GM11168 (cell line): ENCODE results near the gene CDH13.

Source experiments
- in situ Hi-C: fragments of 300-500 bp; cut with MboI; formaldehyde crosslinking; loops from one replicate; pipeline ENCODE4 v1.12.0; 2022; ENCODE audit warnings: low sequenced_read_pairs; ENCODE audit not compliant: unreplicated experiment

Gene CDH13

DNA sequence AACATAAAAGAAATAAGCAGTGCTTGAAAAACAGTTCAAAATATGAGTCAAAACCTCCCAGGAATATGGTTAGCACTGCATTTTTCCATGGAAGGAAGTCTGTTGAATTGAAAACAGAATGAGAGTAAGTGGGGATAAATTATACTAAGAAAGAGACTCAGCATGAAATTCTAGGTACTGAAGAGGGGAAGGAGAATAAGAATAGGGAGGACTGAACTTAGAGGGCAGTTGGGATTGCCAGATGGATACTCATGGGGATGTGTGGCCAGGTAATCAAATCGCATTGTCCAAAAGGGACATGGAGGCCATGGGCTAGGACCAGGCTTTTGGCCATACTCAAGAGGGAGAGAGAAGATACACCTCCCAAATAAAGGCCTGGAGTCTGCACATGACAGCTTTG is 247.9 kb downstream of the CDH13 start:
- in situ Hi-C loops: no loop called here

DNA sequence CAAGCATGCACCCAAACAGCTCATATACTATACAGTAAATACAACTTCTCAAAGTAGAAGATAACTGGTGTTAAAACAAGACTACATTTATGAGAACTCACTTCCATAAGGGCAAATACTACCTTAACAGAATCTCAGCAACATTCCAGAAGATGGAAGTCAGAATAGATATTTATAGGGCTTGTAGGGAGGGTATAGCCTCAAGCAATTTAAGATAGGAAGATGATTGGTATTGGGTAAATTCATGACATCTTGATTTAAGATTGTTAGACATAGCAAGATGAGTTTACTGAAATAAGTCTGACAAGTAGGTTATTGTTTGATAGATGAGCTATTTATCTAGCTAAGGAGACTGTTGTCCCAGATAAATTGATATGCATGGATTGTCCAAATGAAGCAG is 250.2 kb downstream of the CDH13 start:
- in situ Hi-C loops: no loop called here

DNA sequence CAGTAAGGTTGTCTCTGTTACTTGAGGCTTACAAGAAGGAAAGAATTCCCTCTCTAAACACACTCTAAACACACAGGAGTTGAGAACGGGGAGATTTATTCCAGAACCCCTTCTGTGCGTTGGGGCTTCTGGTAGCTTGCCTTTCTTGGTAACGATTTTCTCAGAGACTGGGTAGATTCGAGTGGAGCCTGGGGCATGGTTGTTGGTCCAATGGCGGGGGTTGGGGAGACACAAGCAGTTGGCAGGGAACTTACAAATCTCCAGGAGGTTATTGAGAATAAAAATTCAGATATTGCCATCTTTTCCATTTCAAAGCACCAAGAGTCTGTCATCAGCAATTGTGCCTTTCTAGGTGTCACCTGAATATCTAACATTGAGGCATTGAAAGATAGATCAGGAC is 251.7 kb downstream of the CDH13 start:
- in situ Hi-C loops: no loop called here

DNA sequence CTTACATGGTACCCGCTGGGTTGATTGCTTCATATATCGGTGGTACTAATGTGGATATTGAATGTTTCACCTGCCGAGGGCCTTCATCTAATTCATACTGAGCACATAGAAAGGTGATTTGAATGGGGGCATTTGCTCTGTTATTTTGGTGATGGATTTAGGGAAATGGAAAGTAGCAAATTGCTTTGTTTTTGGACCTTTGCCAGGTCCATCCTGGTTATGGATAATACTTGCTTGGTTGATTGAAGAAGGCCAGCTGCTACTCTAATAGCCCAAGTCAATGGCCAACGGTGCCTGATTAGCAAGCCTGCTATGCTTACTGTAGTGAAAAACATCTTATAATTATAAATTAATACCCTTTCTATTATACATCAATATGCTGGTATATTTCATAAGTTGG is 253.6 kb downstream of the CDH13 start:
- in situ Hi-C loops: no loop called here

DNA sequence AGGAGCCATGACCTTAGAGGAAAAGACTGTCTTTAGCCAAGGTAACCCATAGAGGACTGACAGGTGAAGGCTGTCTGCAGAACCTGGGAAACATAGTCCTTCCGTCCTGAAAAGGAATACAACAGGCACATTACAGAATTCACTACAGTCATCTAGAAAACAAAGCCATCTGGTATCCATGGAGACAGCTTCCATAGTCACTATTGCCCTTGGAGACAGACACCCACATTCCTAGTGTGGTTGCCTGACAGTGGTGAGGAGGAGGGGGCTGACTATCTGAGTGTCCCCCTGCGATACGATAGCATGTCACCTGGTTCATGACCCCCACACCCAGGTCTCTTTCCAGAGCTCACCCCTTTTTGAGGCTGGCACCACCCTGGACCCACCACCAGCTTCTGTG is 254.7 kb downstream of the CDH13 start:
- in situ Hi-C loops: no loop called here

DNA sequence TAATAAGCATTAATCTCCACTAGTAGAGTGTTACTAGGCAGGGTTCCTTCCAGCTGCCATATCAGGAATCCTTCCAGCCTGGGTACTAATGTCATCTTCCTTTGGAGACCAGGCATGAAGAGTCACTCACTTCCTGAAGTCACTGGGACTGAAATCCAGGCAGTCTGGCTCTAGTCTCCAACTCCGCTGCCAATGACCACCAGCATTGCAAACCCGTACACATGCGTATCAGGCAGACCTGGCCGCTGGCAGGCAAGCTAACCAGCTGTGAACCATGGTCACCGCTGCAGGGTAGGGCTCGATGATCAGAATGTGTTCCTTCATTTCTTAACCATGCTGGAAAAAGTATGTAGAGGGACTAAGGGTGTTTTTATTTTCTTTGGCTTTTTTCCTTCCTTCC is 255.5 kb downstream of the CDH13 start:
- in situ Hi-C loops: no loop called here

DNA sequence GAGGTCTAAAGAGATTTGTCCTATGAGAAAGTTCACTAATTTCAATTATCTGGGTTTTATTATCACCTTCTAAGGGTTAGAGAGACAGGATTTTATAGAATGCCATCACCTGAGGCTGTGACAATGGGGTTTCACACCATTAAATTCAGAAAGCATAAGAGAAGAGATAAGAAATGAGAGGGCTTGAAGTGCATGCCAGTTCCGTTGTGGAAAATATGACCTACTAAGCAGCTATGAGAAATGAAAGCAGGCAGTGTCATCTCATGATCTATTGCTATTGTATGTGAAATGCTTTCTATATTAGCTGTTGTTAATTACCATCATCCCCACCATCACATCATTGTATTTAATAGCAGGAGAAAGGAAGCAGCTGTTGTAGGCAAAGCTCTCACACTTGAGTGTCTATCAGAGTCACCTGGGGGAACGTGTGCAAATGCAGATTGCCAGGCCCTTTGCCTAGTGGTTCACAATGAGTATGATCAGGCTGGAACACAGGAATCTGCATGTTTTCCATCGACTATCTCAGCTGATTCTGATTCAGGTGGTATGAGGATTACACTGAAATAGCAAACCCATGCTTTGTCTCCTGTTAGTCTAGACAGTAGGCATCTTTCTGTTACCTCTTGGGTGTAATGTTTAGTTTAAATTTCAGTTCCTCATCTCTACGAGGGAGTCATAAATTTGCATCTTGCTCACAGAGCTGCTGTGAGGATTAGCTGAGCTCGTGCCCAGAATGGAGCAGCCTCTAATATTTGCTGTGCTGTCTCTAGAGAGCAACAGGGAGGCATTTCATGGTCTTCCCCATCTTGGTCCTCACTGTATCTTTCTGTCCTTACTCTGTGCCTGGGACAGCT is 256.4 kb downstream of the CDH13 start:
- in situ Hi-C loops: no loop called here

DNA sequence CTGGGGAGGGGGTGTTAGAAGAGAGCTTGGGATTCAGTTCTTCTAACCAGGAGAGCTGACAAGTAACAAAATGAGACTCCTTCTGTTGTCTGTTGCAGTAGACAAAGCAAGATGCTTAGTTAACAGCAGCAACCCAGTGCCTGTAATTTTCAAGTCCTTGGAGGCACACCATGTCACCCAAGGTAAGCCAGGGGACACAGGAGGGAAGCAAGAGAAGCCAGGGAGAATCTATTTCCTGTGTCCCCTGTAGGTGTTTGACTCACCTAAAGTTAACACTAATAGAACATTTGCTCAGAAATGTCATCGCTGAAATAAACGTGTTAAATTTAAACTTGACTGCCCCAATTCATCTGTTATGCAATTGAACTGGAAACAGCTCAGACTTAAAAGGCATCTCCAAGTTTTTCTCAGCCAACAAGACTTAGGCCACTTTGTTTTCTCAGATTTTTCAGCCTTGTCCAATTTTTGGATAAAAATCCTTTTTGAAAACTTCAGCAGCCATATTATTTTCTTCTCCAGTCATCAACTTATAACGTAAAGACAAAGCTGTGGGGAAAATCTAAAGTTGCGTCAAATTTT is 257.6 kb downstream of the CDH13 start:
- in situ Hi-C loops: no loop called here

DNA sequence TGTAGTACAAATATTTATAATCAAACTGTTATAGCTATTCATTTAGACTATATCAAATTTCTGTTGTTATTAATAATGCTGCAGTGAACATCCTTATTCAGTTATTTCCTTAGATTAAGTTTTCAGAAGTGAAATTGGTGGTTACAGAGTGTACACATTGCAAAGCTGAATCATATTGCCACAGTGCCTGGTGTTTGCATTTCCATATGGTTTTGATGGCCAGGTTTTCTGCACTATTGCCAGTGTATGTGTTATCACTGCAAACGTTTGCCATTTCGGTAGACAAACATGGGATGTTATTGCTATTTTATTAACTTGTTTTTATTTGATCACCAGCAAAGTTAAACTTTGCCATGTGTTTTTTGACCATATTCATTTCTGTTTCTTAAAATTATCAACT is 259.4 kb downstream of the CDH13 start:
- in situ Hi-C loops: no loop called here

DNA sequence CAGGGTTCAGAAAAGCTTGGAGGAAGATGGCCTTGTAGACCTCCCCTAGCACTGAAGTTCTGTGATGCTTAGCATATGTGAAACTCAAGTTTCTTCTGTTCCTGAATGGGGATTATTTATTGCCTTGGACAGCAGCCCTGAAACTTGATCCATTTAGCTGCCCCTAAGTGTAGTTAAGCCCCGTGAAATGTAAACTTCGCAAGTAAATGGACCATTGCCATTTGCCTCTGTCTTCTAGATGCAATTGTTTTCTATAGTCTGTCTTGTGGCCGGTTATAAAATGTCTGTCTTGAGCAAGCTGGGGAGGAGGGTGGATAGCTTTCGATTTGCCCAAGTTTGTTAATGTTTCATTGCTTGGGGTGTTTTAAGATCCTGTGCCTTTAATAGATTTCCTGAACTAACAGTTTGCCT is 261.8 kb downstream of the CDH13 start:
- in situ Hi-C loops: no loop called here

DNA sequence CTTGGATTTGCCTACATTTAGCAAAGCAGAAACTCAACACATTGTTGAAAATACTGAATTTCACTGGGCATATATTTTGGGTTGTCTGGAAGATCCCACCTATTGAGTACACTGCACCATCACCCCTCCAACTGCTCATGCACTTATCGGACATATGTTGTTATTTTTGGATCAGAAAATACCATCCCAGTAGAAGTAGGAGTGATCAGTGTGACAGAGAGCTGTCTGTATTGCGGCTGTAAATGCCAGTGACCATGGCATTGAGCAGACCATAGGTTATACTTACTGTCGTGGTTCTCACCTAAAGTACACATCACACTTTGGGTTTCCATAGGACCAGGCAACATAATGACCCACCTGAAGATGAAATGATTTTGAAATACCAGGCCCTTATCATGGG is 264.7 kb downstream of the CDH13 start:
- in situ Hi-C loops: no loop called here

DNA sequence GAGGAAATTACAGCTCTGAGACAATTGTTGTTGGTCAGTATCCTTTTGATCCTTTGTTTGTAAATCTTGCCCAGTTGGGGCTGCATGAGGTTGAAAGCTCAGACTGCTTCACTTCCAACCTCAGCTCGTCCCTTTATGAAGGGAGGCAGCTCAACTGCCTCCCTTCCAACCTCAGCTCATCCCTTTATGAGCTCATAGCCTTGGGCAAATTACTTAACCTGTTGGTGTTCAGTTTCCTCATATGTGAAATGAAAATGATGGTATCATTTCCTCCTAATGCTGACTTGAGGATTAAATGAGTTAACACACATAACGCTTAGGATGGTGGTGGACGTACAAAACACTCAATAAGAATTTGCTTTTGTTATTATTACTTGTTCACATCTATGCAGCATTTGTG is 265.1 kb downstream of the CDH13 start:
- in situ Hi-C loops: no loop called here

DNA sequence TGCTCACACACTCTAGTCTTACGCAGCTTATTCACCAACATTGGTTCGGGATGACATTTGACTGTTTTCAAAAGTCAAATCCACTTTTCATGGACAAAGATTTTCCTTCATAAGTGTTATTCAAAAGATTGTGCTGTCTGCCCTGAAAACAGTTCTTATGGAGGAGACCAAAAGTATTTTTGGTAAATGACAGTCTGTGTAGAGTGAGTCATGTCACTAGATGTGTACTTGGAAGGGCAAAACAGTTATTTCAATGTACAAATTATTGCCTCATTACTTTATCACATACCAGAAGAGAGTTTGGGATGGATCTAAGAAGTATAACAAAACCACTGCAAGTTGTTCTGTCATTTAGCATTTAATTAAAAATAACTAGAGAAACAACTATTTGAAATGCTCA is 265.6 kb downstream of the CDH13 start:
- in situ Hi-C loops: no loop called here

DNA sequence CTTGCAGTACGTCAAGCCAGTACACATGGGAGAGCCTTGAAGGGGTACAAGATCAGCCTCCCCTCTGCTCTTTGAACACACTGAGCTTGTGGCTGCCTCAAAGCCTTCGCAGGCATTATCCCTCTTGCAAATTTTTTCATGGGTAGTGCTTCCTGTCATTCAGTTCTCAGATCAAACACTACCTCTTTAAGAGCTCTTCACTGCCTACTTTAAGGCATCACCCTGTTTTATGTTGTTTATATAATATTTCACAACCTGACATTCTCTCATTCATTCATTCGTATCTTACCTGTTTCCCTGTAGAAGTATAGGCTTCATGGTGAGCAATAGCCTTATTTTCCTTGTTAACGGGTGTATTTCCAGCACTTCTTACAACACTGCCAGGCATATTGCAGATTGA is 269.1 kb downstream of the CDH13 start:
- in situ Hi-C loops: no loop called here

DNA sequence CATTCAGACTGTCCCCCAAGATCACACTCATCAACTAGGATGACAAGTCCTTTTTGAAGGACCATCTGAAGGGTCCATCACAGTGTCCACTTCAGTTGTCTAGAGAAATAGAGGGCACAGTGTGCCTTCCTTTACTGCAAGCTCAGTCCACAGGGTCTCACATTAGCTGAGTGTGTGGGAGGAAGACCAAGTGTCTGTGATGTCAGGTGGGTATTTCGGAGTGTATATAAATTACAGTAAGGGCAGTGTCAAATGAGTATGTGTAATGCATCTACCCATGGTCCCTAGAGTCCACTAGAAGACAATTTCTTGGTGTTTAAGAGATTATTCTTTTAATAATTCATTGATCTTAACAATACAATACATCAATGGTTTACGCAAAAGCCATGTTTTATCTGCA is 272.2 kb downstream of the CDH13 start:
- in situ Hi-C loops: no loop called here

DNA sequence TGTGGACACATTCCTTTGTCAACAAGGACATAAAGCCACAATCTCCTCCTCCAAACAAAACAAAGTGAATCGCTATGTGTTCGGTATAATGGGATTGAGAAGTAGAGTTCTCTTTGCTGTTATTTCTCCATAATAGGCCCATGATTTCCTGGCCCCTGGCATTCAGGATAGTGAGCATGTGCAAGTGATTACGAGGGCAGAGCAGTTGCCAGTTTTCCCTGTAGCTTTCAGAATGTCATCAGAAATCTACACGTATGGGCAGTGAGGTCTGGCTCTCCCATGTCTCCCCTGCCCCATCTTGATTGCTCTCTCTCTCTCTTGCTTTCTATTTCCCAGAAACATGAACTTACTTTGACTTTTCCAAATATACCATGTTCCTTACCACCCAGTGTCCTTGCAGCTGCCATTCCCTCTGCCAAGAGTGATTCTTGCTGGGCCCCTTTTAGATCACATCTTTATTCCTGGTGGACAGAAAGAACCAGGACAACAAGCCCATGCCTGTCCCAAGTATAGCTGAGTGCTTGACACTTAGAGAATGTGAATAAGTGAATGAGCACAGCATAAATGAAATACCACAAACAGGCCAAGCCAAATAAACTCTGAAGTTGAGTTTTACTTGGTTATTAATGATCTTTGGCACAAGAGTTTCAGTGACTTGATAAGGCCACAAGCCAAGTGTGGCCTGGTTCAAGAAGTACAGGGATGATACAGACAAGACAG is 273.1 kb downstream of the CDH13 start:
- in situ Hi-C loops: no loop called here

DNA sequence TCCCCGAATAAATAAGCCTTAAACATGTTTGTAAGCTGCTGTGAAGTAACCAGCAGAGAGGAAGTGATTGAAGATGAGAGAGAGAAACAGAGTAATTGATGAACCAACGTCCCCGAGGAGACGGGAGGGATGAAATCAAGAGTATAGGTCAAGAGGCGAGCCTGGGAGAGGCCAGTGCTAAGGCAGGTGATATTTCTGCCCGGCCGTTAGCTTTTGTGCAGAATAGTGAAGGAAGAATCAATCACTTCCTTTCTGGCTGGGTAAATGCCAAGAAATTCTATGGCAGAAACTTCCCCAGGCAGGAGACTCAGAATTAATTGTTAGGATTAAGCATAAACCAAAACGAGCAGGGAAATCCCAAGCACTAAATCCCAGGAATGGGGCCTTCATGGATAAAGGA is 273.8 kb downstream of the CDH13 start:
- in situ Hi-C loops: no loop called here

DNA sequence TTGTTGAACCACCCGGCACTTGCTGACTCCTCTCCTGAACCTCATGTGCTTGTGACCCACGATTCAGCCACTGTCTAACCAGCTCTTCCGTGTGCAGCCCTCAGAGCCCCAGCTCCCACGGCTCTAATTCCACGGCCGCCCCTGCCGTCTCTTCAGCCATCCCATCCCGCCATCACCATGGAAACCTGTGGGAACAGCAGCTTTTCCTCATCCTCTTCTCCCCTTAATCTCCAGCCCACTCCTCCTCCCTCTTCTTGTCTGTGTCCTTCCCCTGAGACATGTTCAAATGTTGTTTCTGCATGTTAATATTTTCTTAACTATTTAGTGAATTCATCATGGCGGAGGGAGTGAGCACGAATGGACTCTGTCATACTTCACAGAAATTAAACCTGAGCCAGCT is 285.2 kb downstream of the CDH13 start:
- in situ Hi-C loops: no loop called here

DNA sequence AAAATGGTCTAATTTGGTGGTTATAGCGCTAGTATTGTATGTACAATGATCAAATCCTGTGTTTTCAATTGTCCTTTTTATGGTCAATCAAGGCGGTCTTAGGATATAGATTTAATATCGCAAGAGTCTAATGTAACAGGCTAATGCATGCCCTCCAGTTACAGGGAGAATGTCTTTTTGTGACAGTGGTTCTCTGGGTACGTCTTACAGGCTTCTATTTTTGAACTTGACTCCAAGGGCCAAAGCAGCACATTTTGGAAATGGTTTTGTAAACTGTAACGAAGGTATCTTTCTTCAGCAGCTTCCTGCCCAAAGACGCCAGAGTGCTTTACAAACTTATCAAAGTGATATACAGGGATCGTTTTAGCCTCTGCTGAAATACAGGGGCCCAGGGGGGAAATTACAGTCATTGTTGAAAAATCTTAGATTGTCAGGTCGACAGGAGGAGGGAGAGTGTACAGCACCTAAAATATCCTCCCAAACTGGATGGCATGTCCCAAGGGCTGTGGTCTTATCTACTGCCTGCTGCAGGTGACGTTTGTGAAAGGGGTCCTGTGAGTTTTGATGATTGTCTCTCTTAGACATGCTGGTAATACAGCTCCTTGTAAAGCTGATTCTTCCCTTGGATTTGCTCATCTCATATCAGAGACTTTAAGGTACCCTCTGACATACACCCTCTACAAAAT is 288.5 kb downstream of the CDH13 start:
- in situ Hi-C loops: no loop called here

DNA sequence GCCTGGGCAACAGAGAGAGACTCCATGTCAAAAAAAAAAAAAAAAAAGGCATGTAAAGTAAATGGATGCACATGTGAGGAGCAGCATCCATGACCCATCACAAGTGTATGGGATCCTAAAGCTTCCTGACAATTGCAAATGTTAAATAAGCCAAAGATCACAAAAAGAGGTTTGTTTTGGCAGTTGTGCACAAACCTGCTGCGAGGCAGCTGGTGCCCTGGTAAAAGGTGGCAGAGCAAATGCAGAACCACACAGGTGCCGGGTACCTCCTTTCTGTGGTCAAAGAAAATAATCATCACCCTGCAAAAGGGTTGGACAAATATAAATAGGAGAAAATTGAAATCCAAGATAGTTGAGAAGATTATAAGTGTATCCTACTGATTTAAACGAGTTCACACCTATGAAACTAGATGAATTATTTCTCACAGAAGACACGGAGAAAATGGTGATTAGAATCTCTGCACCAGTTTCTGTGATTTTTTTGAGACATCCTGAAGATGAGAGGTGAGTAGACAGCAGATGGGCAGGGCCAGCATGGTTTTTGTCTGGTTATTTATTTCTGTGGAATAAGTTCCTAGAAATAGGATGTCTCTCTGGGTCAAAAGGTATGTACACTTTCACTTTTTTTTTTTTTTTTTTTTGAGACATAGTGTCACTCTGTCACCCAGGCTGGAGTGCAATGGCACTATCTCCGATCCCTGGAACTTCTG is 291.3 kb downstream of the CDH13 start:
- in situ Hi-C loops: no loop called here
